CD14-positive monocyte (primary cell): Measurements from ENCODE around the gene LINC01488. TPM values are rescaled to one million over a fixed set of nuclear protein-coding genes. Genes with fewer than 3 reads are reported as not detected.

Experiments
- DNase-seq, 3 donors: peaks; one replicate each; pipeline ENCODE4 v3.0.0-alpha.2; 2011 to 2022
- H2AFZ ChIP-seq: 2 replicates; pipeline ENCODE4 v1.6.0; 2012; ENCODE audit warnings: mild to moderate bottlenecking, low read depth, low read length, inconsistent platforms; ENCODE audit not compliant: insufficient read depth, poor library complexity, severe bottlenecking
- H3K27ac ChIP-seq, 2 donors: 1 replicate in 1 of 2; 2 replicates in 1 of 2; pipeline ENCODE4 v1.5.1; 2012 to 2013; ENCODE audit warnings: low read length in 2 of 2, control low read depth in 1 of 2, inconsistent platforms in 1 of 2, low read depth in 1 of 2, mild to moderate bottlenecking in 1 of 2
- H3K27me3 ChIP-seq, 2 donors: one replicate each; pipeline versions ENCODE4 v1.6.0 to v1.6.1; 2011 to 2013; ENCODE audit warnings: low read length in 2 of 2; ENCODE audit not compliant: control insufficient read depth in 2 of 2, insufficient read depth in 2 of 2
- H3K36me3 ChIP-seq, 2 donors: replicated peaks in 1 of 2; 1 replicate in 1 of 2; 2 replicates in 1 of 2; pipeline versions ENCODE4 v1.5.1 to v1.6.1; 2012 to 2013; ENCODE audit warnings: low read length in 2 of 2, control low read depth in 1 of 2, inconsistent platforms in 1 of 2, mild to moderate bottlenecking in 1 of 2; ENCODE audit not compliant: insufficient read depth in 2 of 2, control insufficient read depth in 1 of 2
- H3K4me1 ChIP-seq, 2 donors: 1 replicate in 1 of 2; 2 replicates in 1 of 2; pipeline versions ENCODE4 v1.5.1 to v1.6.1; 2012 to 2013; ENCODE audit warnings: low read length in 2 of 2, control low read depth in 1 of 2, inconsistent platforms in 1 of 2, mild to moderate bottlenecking in 1 of 2, moderate library complexity in 1 of 2; ENCODE audit not compliant: insufficient read depth in 2 of 2, control insufficient read depth in 1 of 2
- H3K4me2 ChIP-seq: replicated peaks from 2 replicates; pipeline ENCODE3; 2012; ENCODE audit warnings: low read length, moderate library complexity, mild to moderate bottlenecking; ENCODE audit not compliant: poor library complexity, severe bottlenecking; ENCODE audit errors: extremely low read depth
- H3K4me3 ChIP-seq, 3 experiments: fragments of 200-600 bp in 1 of 3; sonication (generic) in 1 of 3; replicated peaks in 1 of 3; 1 replicate in 2 of 3; 2 replicates in 1 of 3; pipeline ENCODE4 v1.5.1; 2011 to 2013; ENCODE audit warnings: low read length in 3 of 3, mild to moderate bottlenecking in 3 of 3, control low read depth in 2 of 3, low read depth in 2 of 3, inconsistent platforms in 1 of 3, moderate library complexity in 1 of 3
- H3K79me2 ChIP-seq: 2 replicates; pipeline ENCODE4 v1.6.0; 2012; ENCODE audit warnings: mild to moderate bottlenecking, control low read depth, inconsistent platforms, low read length, moderate library complexity; ENCODE audit not compliant: insufficient read depth
- H3K9ac ChIP-seq: 2 replicates; pipeline ENCODE4 v1.6.0; 2017; ENCODE audit warnings: low read length, mild to moderate bottlenecking; ENCODE audit not compliant: insufficient read depth, poor library complexity, severe bottlenecking
- H3K9me3 ChIP-seq, 2 donors: replicated peaks in 1 of 2; 1 replicate in 1 of 2; 2 replicates in 1 of 2; pipeline versions ENCODE4 v1.5.1 to v1.6.1; 2012 to 2013; ENCODE audit warnings: low read length in 2 of 2, control low read depth in 1 of 2; ENCODE audit not compliant: control insufficient read depth in 1 of 2, insufficient read depth in 1 of 2
- H4K20me1 ChIP-seq: 2 replicates; pipeline ENCODE4 v1.6.0; 2012; ENCODE audit warnings: mild to moderate bottlenecking, low read length, control low read depth, moderate library complexity; ENCODE audit not compliant: insufficient read depth
- H3K27ac Mint-ChIP-seq, 7 donors: one replicate each; pipeline ENCODE4 v1.8.0; 2020; ENCODE audit warnings: mild to moderate bottlenecking in 7 of 7, mixed read lengths in 7 of 7, moderate library complexity in 6 of 7, inconsistent platforms in 2 of 7
- H3K27me3 Mint-ChIP-seq, 3 donors: one replicate each; pipeline ENCODE4 v1.8.0; 2021 to 2022; ENCODE audit warnings: low read depth in 3 of 3, mild to moderate bottlenecking in 3 of 3, mixed read lengths in 3 of 3, moderate library complexity in 3 of 3, inconsistent platforms in 1 of 3
- H3K36me3 Mint-ChIP-seq, 2 donors: one replicate each; pipeline ENCODE4 v1.8.0; 2020; ENCODE audit warnings: mixed read lengths in 2 of 2, inconsistent platforms in 1 of 2, mild to moderate bottlenecking in 1 of 2
- H3K4me1 Mint-ChIP-seq: one replicate; pipeline ENCODE4 v1.8.0; 2020; ENCODE audit warnings: mild to moderate bottlenecking, mixed read lengths
- H3K4me3 Mint-ChIP-seq, 2 donors: one replicate each; pipeline ENCODE4 v1.8.0; 2020; ENCODE audit warnings: mild to moderate bottlenecking in 2 of 2, mixed read lengths in 2 of 2, moderate library complexity in 1 of 2
- H3K9me3 Mint-ChIP-seq, 7 donors: one replicate each; pipeline ENCODE4 v1.8.0; 2020 to 2022; ENCODE audit warnings: mixed read lengths in 7 of 7, mild to moderate bottlenecking in 6 of 7, moderate library complexity in 6 of 7, inconsistent platforms in 2 of 7
- WGBS: methylation state at CpG from one replicate; pipeline ENCODE4 v1.1.5; 2013; ENCODE audit warnings: missing lambda C conversion rate; ENCODE audit not compliant: insufficient coverage; 5-methylcytosine and 5-hydroxymethylcytosine counted together
- intact Hi-C, 2 donors: fragments of 100-400 bp; cut with micrococcal nuclease; formaldehyde crosslinking; loops; one replicate each; pipeline versions ENCODE4 v1.15.0 to v1.15.1; 2023
- polyA plus RNA-seq, 3 donors: library from polyadenylated mRNA; depleted of rRNA in 1 of 3; unstranded in 2 of 3; stranded (reverse) in 1 of 3; fragments of 300-500 nt in 2 of 3; fragments of >200 nt in 1 of 3; fragmentation: Illumina TruSeq in 2 of 3; gene quantifications; 1 replicate in 2 of 3; 2 replicates in 1 of 3; pipeline ENCODE4 v1.2.3, GENCODE V29; 2012 to 2021
- TF ChIP-seq, protein P1 (sequence below): fragments of 200-600 bp; IDR thresholded peaks from one replicate; pipeline ENCODE4 v1.8.0; 2022; ENCODE audit warnings: antibody characterized with exemption, mild to moderate bottlenecking

Gene LINC01488
- polyA plus RNA-seq, 3 donors: not detected

DNA sequence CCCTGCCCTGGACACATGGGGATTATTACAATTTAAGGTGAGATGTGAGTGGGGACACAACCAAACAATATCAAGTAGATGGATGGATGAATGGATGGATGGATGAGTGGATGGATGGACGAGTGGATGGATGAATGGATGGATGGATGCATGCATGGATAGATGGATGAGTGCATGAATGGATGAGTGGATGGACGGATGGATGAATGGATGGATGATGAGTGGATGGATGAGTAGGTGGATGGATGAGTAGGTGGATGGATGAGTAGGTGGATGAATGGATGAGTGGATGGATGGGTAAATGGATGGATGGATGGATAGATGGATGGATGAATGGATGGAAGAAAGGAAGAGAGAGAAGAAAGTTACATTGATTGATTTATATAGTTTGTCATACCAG, 859 bp downstream of the LINC01488 start:
- 85% methylated on average over 2 of the region's 2 CpGs for WGBS
- Mint-ChIP-seq H3K9me3 (no peaks in the 10 kb centered on the region), H3K27me3 (peaks cover 1 to 6% (median 2%) of the 10 kb centered on the region in 3 donors)

DNA sequence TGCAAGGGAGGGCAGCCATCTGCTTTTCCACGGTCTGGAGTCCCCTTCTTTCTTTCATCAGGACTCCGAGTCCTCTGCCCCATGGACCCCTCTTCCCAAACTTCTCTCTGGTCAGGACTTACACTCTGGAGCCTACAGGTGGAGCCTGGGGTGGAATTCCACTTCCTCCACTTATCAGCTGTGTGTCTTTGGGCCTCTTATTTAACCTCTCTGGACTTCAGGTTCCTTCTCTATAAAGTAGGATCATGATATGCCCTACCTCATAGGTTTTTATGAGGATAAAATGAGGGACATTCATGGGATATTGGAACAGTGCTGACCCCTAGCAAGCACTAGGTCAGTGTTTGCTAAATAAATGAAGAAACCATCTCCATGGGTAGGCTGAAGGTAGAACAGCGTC, 1.7 kb downstream of the LINC01488 start:
- Histone ChIP-seq H3K9ac (no peak overlapping the region), H2AFZ (no peak overlapping the region), H3K9me3 (no peaks in the 10 kb centered on the region), H3K27me3 (no peaks in the 10 kb centered on the region), H4K20me1 (no peaks in the 10 kb centered on the region), H3K36me3 (no peaks in the 10 kb centered on the region), H3K4me2 (no peak overlapping the region), H3K79me2 (no peaks in the 10 kb centered on the region), H3K4me3 (no peak overlapping the region), H3K4me1 (no peaks in the 10 kb centered on the region), H3K27ac (no peak overlapping the region)
- H3K27ac Mint-ChIP-seq: no peak overlapping the region
- no peaks in the 10 kb centered on the region for H3K9me3 Mint-ChIP-seq
- no peaks in the 10 kb centered on the region for H3K36me3 Mint-ChIP-seq
- H3K4me1 Mint-ChIP-seq: no peaks in the 10 kb centered on the region
- intact Hi-C loops: no loop called here
- H3K27me3 Mint-ChIP-seq: peaks cover 0 to 4% (median 2%) of the 10 kb centered on the region in 3 donors
- 100% methylated on average over 1 of the region's 3 CpGs for WGBS
- TF ChIP-seq, protein P1, sequence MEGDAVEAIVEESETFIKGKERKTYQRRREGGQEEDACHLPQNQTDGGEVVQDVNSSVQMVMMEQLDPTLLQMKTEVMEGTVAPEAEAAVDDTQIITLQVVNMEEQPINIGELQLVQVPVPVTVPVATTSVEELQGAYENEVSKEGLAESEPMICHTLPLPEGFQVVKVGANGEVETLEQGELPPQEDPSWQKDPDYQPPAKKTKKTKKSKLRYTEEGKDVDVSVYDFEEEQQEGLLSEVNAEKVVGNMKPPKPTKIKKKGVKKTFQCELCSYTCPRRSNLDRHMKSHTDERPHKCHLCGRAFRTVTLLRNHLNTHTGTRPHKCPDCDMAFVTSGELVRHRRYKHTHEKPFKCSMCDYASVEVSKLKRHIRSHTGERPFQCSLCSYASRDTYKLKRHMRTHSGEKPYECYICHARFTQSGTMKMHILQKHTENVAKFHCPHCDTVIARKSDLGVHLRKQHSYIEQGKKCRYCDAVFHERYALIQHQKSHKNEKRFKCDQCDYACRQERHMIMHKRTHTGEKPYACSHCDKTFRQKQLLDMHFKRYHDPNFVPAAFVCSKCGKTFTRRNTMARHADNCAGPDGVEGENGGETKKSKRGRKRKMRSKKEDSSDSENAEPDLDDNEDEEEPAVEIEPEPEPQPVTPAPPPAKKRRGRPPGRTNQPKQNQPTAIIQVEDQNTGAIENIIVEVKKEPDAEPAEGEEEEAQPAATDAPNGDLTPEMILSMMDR: no peak
- no peak overlapping the region for H3K4me3 Mint-ChIP-seq
- DNase-seq: no peak

More for the DNA sequence above, 859 bp downstream of the LINC01488 start:
- Histone ChIP-seq H3K27me3 (no peaks in the 10 kb centered on the region), H4K20me1 (no peaks in the 10 kb centered on the region), H3K4me1 (no peaks in the 10 kb centered on the region), H3K9ac (no peak overlapping the region), H3K4me3 (no peak overlapping the region), H3K36me3 (no peaks in the 10 kb centered on the region), H2AFZ (no peak overlapping the region), H3K9me3 (no peaks in the 10 kb centered on the region), H3K79me2 (no peaks in the 10 kb centered on the region), H3K4me2 (no peak overlapping the region), H3K27ac (no peak overlapping the region)
- Mint-ChIP-seq H3K4me1 (no peaks in the 10 kb centered on the region), H3K27ac (no peak overlapping the region), H3K36me3 (no peaks in the 10 kb centered on the region), H3K4me3 (no peak overlapping the region)
- TF ChIP-seq, protein P1: no peak
- no peak for DNase-seq
- intact Hi-C loops: no loop called here
